EH (cell line): ENCODE measurements around the gene F10.
A peak's percentile ranks its signal among the peaks of the same experiment; 100 is the strongest.
"Not testable (repeated sequence)": the region's sequence is repeated elsewhere in the genome, so short reads cannot be mapped to it uniquely, and the experiment has no call there.

Experiments
- DNase-seq: peaks from one replicate; pipeline ENCODE4 v3.0.0-alpha.2; 2015; ENCODE audit warnings: low read depth

The F10 gene

DNA sequence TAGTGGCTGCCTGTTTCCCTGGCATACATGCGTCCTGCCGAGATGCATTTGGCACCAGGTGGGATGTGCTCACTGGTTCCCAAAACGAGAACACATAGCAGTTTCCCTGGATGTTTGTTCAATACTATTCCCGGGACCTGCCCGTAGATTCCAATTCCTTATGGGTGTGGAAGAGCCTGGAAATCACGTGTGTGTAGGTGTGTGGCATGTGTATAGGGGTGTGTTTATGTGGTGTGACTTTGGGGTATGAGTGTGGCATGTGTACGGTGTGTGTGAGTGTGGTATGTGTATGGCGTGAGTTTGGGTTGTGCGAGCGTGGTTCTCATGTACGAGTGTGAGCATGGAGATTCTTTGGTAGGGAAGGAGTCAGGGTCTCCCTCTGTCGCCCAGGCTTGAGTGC lies 19.9 kb upstream of the F10 start:
- no peak for DNase-seq

DNA sequence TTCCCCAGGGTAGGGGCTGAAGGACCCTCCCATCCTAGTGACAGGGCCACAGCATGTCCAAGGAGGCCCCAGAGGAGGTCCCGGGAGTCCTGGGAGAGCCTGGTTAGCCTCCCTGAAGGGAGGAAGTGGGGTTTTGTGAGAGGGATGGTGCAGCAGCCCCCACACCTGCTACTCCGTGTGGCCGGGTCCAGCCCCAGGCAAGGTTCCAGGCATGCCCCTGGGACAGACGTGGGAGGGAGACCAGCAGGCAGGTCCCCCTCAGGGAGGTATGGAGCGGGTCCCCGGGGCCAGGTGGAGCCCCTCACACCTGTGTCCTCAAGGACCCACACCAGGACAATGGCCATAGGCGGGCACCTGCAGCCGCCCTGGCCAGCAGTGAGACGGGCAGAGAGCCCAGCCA lies 19.0 kb upstream of the F10 start:
- no peak for DNase-seq

DNA sequence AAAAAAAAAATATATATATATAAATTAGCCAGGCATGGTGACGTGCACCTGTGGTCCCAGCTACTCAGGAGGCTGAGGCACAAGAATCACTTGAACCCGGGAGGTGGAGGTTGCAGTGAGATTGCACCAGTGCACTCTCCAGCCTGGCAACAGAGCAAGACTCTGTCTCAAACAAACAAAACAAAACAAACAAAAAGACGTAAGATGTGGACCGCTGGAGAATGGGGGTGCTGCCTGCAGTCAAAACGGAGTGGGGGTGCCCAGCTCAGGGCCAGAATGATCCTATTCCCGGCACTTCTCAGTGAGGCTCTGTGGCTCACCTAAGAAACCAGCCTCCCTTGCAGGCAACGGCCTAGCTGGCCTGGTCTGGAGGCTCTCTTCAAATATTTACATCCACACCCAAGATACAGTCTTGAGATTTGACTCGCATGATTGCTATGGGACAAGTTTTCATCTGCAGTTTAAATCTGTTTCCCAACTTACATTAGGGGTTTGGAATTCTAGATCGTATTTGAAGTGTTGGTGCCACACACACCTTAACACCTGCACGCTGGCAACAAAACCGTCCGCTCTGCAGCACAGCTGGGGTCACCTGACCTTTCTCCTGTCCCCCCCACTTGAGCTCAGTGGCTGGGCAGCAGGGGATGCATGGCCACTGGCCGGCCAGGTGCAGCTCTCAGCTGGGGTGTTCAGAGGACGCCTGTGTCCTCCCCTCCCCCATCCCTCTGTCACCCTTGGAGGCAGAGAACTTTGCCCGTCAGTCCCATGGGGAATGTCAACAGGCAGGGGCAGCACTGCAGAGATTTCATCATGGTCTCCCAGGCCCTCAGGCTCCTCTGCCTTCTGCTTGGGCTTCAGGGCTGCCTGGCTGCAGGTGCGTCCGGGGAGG lies 17.3 kb upstream of the F10 start, which contains the start of gene F7:
F7 (plus strand) TSS at position 760 of the 889 bp plus-strand sequence; CDS start at position 811, 51 bp downstream.
- peak; percentile 20 for DNase-seq

DNA sequence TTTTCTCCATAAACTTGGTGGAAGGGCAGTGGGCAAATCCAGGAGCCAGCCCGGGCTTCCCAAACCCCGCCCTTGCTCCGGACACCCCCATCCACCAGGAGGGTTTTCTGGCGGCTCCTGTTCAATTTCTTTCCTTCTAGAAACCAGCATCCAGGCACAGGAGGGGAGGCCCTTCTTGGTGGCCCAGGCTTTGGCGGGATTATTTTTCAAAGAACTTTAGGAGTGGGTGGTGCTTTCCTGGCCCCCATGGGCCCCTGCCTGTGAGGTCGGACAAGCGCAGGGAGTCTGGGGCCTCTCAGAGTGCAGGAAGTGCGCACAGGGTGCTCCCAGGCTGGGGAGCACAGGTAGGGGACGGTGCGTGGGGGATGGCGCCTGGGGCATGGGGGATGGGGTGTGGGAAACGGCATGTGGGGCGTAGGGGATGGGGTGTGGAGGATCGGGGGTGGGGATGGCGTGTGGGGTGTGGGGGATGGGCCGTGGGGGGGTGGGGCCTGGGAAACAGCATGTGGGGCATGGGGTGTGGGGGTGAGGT lies 16.6 kb upstream of the F10 start:
- no peak for DNase-seq

DNA sequence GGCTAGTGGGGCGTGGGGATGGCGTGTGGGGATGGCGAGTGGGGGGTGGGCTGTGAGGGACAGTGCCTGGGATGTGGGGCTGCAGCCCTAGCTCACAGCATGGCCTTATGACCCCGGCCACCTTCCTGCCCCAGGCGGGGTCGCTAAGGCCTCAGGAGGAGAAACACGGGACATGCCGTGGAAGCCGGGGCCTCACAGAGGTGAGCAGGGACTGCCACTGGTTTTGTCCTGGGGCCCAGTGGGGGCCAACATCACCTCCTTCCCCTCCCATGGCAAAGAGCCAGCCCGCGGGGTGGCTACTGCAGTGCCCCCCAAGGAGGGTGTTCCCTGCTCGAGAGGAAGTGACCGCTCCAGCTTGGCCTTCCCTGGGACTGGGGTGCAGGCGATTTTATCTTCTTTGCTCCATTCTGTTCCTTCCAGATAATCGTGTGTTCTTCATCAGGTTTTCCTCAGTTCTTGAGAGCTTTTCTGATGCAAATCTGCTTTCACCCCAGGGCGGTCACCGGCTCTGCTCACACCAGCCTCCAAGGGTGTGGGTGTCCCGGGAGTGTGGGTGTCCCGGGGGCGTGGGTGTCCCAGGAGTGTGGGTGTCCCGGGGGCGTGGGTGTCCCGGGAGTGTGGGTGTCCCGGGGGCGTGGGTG lies 15.8 kb upstream of the F10 start:
- DNase-seq = no peak

DNA sequence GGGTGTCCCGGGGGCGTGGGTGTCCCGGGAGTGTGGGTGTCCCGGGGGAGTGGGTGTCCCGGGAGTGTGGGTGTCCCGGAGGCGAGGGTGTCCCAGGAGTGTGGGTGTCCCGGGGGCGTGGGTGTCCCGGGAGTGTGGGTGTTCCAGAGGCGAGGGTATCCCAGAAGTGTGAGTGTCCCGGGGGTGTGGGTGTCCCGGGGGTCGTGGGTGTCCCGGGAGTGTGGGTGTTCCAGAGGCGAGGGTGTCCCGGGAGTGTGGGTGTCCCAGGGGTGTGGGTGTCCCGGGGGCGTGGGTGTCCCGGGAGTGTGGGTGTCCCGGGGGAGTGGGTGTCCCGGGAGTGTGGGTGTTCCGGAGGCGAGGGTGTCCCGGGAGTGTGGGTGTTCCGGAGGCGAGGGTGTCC lies 14.1 kb upstream of the F10 start:
- DNase-seq = not testable (repeated sequence)

DNA sequence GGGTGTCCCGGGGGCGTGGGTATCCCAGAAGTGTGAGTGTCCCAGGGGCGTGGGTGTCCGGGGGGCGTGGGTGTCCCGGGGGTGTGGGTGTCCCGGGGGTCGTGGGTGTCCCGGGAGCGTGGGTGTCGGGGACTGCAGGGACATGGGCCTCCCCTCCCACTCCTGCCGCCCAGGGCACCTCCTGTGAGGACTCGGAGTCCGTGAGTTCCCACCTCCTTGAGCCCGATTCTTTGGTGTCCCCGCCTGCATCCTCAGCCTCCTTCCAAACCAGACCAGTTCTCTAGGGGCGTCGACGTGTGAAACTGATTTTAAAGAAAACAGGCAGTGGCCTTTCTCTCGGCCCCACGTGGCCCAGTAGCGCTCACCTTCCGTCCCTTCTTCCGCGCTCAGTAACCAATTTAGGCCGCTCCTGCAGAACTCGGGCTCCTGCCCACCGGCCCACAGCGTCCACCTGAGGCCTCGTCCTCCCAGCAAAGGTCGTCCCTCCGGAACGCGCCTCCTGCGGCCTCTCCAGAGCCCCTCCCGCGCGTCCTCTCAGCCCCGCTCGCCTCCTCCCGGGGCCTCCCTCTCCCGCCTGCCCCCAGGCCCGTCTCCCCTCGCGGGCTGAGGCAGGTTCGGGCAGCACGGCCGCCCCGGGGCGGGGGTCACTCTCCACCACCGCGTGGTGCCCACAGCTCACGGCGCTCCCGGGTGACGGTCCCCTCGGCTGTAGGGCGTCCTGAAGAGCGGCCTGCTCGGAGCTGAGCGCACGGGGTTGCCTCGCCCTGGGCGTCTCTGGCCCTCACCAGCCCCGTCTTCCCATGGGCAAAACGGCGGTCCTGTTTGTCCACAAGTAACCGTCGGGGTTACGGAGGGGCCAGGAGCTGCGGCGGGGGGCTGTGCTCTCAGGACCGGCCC lies 13.2 kb upstream of the F10 start:
- DNase-seq = no peak

DNA sequence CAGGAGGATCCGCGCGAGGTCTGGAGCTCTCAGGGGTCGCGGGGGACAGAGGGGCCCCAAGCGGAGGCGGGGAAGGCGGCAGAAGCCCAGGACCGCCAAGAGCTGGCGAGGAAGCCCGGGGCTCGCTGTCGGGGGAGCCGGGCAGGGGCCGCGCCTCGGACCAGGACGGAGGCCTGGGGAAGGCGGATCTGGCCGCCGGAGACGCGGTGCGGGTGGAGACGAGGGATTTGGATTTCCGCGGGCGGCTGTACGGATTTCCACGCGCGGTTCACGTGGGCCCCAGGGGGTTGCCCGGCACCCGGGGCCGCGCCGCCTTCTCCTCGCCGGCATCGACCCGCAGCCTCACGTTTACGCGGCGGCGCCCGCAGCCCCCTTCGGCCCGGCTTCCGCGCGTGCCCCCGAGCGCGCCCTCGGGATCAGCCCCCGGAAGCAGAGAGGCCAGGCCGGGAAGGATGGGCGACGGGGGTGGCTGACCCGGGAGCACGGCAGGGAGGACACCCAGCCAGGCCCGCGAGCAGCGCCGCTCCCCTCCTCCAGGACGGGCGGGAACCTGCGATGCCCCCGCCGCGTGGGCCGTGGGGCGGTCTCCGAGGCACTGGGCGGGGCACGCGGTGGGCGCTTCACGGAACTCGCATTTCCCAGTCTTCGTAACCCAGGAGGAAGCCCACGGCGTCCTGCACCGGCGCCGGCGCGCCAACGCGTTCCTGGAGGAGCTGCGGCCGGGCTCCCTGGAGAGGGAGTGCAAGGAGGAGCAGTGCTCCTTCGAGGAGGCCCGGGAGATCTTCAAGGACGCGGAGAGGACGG lies 12.3 kb upstream of the F10 start:
- no peak for DNase-seq

DNA sequence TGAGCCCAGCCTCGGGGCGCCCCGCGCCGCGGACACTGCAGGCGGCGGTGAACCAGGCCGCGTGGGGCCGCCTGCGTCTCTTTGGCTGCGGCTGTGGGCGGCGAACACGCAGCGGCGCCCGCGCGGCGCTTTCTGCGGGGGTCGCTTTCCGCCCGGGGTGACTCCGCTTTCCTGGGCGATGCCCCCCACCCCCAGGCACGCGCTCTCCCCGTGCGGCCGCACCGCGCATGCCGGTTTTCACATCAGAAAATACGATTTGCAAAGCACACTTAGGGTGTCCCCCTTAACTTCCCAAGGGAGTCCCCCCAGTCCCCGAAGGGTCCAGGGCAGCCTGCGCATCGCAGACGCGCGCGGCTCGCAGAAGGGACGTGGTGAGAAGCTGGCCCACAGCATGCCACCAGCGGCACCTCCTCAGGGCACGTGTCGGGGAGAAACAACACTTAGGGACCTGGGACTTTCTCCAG lies 11.7 kb upstream of the F10 start:
- DNase-seq = no peak

DNA sequence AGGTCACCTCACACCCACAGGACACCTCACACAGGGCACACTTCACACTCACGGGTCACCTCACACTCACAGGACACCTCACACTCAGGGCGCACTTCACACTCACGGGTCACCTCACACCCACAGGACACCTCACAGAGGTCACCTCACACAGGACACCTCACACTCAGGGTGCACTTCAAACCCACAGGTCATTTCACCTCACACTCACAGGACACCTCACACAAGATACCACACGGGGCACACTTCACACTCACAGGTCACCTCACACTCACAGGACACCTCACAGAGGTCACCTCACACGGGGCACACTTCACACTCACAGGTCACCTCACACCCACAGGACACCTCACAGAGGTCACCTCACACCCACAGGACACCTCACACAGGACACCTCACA lies 10.8 kb upstream of the F10 start:
- DNase-seq = not testable (repeated sequence)

DNA sequence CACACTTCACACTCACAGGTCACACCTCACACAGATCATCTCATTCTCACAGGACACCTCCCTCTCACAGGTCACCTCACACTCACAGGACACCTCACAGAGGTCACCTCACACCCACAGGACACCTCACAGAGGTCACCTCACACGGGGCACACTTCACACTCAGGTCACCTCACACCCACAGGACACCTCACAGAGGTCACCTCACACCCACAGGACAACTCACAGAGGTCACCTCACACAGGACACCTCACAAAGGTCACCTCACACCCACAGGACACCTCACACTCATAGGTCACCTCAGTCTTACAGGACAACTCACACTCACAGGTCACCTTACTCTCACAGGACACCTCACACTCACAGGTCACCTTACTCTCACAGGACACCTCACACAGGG lies 10.1 kb upstream of the F10 start:
- not testable (repeated sequence) for DNase-seq

DNA sequence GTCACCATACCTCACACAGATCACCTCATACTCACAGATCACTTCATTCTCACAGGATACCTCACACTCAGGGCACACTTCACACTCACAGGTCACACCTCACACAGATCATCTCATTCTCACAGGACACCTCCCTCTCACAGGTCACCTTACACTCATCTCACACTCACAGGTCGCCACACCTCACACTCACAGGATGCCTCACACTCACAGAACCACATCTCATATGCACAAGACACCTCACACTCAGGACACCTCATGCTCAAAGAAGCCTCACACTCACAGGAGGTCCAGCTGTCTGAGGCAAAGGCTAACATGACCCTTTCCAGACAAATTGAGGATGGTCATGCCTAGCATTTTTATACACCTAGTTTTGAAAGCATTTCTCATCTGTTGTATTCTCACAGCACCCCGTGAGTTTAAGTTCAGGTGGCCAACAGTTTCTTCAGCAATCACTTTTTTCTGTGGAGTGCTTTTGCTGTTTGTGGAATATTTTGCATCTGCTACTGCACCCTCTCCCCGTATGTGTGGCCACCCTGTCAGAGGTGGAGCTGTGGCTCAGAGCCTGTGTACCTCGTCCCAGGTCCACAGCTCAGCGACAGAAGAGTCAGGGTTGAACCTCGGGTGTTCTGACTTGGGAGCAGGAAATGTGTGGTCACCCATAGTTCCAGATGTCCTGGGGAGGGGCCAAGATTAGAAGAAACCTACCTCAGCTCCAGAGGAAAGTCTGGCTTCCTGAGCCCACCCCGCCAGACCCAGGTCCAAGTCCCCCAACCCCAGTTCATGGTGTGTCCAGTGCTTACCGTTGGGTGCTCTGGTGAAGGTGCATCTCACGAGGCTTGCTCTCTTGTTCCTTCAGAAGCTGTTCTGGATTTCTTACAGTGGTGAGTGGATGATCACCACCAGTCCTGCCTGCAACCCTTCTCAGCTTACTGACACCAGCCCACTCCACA lies 9.4 kb upstream of the F10 start:
- no peak for DNase-seq

DNA sequence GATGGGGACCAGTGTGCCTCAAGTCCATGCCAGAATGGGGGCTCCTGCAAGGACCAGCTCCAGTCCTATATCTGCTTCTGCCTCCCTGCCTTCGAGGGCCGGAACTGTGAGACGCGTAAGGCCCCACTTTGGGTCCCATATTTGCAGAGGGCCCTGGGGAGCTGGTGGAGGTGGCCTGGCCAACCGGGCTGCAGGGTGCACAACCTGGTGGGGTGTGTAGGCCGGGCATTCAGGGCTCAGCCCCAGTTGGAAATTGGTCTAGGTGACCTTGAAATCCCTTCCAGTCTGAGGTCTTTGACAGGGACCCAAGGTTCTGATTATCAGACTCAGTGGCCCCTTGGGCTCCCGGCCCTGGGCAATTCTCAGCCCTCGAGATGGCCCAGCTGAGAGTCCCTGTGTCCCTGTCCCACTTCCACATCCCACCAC lies 8.7 kb upstream of the F10 start:
- no peak for DNase-seq

DNA sequence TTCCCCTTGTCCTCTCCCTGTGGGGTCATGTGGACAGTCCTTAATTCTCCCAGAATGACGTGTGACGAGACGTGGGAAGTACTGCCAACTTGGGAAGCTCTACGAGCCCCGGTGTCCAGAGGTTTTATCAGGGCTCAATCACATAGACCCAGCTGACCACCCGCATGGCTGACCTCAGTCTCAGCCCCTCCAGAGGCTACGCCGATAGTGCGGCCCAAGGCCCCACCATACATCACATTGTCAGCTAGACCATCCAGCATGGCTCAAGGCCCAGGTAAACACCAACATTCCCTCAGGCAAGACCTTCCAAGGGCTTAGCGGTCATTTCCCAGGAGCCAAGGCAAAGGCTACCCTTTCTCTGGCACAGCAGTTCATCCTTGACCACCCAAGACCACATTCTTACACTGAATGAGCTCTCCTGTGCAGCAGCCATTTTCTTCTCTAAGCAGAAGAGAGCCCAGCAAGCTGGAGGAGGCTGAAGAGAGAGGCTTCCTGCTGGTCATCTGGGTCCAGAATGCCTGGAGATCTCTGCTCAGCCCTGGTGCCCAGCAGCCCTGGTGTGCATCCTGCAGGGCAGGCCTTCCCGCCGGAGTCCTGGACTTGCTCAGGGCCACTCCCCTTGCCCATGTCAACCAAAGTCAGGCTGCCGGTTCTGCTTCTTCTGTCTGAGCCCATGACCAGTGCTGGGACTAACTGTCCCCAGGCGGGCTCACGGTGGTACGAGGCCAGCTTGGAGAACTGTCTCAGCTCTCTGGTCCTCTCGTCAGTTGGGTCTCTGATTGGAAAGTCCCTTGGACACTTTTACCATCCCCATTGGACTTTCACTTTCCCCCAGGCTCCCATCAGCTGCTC lies 7.9 kb upstream of the F10 start:
- no peak for DNase-seq

DNA sequence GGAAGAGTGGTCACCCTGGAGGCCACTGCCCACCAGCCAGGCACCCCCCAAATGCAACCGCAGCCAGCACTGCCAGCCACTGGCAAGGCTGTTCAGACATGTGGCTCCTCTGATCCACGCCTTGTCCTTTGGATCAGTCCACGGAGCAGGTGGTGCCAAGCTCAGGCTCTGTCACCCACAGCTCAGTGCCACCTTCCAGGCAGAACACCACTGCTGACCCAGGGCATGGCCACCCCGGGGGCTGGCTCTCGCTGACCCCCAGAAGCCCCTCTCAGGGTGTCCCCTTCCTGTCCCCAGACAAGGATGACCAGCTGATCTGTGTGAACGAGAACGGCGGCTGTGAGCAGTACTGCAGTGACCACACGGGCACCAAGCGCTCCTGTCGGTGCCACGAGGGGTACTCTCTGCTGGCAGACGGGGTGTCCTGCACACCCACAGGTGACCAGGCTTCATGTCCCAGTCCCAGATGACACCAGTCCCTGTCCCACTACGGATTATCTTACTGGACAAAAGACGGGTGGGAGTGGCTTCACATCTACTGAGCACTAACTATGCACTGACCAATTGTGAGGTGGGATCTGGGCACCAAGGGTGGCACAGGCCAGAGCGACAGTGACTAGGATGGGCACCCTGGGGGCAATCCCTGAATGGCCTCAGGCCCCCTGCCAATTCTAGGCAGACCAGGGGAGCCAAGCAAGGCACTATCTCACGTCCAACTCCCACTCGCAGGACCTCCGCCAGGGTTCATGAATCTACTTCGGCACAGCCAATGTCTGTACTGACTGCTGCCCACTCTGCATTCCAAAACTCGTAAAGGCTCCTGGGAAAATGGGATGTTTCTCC lies 7.0 kb upstream of the F10 start:
- DNase-seq = no peak

DNA sequence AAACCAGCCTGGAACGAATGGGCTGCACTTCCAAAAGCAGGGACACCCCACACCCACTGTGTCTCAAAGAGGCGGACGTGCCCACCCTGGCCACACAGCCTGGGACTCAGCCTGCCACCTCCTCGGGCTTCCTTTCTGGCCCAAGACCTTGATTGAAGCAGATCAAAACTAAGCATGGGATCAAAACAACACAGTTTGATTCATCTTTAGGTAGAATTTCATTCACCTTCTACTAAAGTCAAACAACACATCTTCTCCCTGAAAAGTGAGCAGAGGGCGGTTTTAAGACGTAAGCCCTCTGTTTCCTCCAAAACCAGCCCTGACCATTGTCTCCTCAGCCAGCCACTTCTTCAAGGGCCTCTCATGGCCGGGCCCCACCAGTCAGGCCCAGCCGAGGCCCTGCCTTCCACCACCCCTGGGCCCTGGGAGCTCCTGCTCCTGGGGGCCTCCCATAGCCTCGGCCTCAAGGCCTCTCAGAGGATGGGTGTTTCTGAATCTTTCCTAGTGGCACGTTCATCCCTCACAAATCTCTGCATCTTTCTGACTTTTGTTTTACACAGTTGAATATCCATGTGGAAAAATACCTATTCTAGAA lies 6.3 kb upstream of the F10 start:
- no peak for DNase-seq

DNA sequence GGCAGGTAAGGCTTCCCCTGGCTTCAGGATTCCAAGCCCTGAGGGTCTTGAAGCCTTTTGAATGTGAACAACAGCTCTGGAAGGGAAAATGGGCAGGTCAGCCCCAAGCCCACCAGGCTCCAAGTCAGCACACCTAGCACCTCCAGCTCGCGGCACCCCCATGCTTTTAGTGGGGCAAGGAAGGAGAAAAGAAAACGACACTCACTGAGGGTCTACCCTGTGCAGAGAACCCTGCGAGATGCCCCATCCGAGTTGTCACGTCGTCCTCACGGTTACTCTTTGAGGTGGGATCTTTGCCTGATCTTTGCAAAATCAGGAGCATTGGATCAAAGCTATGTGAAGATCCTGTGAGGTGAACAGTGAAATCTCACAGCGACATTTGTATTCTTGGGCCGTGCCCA lies 5.7 kb upstream of the F10 start:
- no peak for DNase-seq
